ENCODE measurements around the gene VCAN.

Gene VCAN

DNA sequence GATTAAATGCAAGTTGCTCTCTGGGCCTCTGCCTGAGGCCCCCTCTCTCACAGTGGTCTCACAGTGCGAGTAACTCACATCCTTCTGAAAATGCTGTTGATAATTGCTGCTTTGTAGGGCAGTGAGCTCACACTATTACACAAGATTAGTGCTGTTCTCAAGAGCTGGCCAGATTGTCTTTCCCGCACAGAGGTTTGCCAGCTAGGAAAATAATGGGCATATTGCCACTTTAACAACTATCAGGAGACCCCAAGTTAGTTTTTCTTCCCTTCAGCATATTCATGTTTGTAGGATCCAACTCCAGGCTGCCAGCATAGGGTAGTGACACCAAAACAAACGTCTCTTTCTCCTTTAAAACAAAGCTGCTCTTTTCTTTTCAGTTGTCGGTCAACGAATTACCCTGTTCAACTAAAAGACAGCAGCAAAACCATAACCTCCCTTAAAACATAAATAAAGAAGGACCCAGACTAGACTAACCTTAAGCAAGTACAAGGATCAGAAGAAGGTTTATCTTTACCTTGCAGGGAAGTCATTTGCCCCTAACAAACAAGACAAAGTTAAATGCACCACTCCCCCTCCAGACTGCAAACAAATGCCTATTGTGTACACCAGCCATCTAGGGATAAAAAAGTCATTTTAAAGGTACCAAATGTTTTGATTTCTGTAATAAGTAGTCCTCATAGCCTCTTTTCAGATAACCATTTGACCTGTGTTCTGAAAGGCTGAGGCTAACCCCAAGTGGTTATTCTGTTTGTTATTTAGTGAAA lies 91.4 kb downstream of the VCAN start:
- no peak for DNase-seq (ENCODE audit: low read depth in 2 of 2, low spot score in 1 of 2)

DNA sequence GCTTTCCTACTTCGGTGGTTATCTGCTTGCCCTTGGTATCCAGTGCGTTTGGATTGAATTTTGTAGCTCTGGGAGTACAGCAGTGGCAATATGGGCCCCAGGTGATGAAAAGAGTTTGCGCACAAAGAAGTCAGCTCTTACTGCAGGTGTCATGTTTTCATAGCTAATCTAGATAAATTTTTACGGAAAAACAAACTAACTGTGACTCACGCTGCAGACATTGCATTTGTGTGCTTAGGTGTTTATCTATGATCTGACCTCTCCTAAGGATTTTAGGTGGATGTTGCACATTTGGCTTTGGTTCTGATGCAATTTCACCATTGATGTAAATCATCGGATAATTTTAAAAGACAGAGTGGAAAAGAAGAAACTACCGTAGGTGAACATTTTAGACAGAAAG lies 92.1 kb downstream of the VCAN start:
- no peak for DNase-seq (ENCODE audit: low read depth in 2 of 2, low spot score in 1 of 2)

- no peak for DNase-seq (ENCODE audit: low read depth in 2 of 2, low spot score in 1 of 2)
Measured at GRCh38 chr5:83564069-83564749, 92.7 kb downstream of the VCAN start.

- DNase-seq (ENCODE audit: low read depth in 2 of 2, low spot score in 1 of 2): no peak
Measured at GRCh38 chr5:83567741-83568140, 96.2 kb downstream of the VCAN start.

- no peak for DNase-seq (ENCODE audit: low read depth in 2 of 2, low spot score in 1 of 2)
Measured at GRCh38 chr5:83568186-83568585, 96.6 kb downstream of the VCAN start.

- DNase-seq (ENCODE audit: low read depth in 2 of 2, low spot score in 1 of 2): no peak
Measured at GRCh38 chr5:83570916-83571315, 99.4 kb downstream of the VCAN start.

- DNase-seq (ENCODE audit: low read depth in 2 of 2, low spot score in 1 of 2): no peak
Measured at GRCh38 chr5:83572271-83572670, 100.7 kb downstream of the VCAN start.

DNA sequence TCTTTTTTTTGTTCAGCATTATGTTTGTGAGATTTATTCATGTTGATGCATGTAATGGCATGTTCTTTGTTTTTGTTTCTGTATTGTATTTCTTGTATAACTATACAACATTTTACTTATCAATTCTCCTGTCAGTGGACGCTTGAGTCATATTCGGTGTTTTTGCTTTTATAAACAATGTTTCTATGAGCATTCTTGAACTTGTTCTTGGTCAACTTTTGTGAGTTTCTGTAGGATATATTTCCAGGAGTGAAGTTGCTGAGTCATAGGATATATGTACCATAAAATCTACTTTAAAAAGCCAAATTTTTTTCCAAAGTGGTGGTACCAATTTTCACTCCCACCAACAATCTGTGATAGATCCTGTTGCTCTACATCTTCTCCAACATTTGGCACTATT lies 104.8 kb downstream of the VCAN start:
- no peak for DNase-seq (ENCODE audit: low read depth in 2 of 2, low spot score in 1 of 2)

DNA sequence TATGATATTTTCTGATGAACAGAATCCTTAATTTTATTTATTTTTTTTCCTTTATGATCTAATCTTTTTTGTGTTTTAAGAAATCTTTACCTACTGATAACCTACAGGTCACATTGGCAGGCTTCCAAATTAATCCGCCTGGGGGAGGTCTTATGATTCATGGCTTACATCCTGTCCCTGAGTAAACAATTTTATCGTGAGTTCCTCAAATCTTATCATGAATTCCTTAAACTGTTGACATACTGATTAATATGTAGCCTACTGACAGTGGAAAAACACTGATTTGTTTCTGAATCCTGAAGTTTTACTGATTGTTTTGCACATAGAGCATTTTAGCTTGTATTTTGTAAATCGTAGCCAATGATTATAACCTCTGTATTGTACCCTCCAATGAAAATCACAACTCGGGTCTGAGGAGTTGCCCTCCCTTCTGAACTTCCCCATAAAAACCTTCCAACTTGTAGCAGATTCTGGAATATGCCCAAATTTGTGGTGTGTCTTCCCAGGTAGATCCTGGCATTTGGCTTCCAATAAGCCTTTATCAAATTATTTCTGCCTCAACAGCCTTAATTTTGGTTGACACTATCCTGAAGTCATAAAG lies 105.6 kb downstream of the VCAN start:
- no peak for DNase-seq (ENCODE audit: low read depth in 2 of 2, low spot score in 1 of 2)

- DNase-seq (ENCODE audit: low read depth in 2 of 2, low spot score in 1 of 2): no peak
Measured at GRCh38 chr5:83583859-83584258, 112.3 kb downstream of the VCAN start.

DNA sequence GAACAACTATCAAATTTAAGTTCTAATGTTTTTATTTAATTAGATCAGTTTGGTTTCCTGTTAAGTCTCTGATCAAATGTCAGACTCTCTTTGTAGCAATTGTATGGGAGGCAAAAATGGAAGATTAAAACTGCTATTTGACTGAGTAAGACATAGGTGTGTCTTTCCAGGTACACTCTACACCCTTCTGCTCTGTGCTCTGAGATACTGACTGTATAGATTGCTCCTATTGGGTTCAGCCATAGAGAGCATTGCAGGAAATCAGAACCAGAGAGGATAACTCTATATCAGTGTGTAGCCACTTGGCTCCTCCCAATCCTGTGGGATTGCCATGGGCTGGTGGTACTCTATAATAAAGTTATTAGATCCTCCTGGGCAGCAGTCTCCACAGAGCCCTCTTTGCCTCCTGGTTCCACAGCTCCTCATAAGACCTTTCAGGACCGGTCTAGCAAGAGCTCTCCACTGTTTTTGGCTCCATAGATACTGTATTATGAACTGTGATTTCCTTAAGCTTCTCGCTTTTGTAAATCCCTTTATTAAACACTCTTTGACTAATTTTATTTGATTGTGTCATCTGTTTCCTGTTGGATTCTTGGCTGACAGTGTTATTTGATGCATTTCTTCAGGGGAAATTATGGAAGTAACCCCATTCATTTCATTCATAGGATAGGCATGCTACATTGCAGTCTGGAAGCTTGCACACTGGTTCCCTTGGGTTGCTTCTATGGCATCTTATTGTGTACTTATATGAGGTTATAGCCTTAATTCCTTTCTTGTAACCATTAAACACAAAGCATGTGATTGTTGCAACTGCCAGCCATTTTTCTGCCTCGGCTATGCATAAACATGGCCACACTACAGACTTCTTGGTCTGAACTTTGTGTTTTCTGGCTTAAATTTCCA lies 115.6 kb downstream of the VCAN start:
- DNase-seq (ENCODE audit: low read depth in 2 of 2, low spot score in 1 of 2): no peak

DNA sequence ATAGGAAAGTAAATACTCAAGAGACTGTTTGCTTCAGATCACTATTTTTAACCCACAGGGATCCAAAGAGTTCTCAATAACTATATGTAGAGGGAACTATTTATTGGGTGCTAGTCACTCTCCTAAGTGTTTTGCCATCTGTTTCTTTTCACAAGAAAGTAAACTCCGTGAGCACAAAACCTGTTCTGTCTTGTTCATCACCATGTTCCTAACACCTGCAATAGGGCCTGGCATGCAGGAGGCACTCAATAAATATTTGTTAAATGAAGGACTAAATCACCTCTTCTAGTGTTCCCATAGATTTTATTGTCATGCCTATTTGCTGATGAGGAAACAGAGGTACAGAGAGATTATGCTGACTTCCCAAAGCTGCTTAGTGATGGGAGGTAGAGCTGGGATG lies 118.2 kb downstream of the VCAN start:
- no peak for DNase-seq (ENCODE audit: low read depth in 2 of 2, low spot score in 1 of 2)

DNA sequence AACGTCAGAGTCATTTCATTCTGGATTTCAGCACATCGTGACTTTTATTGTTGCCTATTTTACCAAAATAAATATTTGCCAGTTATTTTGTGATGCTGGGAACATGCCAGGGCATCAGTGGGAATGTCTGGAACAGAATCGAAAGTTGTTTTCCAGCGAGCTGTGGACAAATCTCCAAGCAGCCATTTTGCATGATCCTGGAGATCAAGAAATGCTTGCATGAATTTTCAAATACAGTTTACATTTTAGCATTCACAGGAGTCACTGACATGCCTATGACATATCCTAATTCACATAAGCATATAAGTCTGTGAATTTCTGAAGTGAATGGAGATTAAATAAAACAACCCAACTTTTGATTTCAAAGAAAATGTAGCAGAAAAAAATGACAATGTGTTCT lies 119.4 kb downstream of the VCAN start:
- no peak for DNase-seq (ENCODE audit: low read depth in 2 of 2, low spot score in 1 of 2)

DNA sequence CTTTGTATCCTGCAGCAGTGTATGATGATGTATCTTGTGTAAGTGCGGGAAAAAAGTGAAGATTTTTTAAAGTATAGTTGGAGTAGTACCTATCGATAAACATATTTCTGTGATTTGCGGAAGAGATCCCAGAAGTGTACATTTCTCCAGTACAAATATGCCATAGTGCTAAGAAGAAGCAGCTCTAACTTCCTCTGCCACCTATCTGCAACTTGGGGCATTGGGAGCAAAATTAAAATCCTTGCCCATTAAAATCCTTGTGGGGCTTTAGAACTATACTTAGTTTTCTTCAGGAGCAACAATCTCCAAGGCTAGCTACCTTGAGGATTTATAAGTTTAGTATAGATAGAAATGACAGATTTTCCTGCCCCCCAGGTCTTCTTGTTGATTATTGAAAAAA lies 123.7 kb downstream of the VCAN start:
- DNase-seq (ENCODE audit: low read depth in 2 of 2, low spot score in 1 of 2): no peak

- DNase-seq (ENCODE audit: low read depth in 2 of 2, low spot score in 1 of 2): no peak
Measured at GRCh38 chr5:83608122-83608521, 136.6 kb downstream of the VCAN start.

DNA sequence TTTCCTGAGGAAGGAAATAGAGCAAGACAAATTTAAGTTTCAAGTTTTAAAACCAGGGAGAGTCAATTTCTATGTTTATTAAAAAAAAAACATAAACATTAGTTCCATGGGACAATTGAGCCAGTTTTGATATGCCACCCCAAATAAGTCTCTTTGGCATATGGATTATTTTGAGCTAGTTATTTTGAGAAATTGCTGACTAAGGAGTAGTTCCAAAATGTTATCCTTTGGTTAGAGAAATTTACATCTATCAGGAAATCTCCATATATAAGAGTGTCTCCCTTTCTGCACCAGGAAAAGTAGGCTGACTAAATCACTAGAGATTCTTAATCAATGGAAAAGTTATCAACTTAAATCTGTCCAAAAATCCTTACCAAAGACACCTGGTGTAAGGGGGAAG lies 143.3 kb downstream of the VCAN start:
- no peak for DNase-seq (ENCODE audit: low read depth in 2 of 2, low spot score in 1 of 2)

DNA sequence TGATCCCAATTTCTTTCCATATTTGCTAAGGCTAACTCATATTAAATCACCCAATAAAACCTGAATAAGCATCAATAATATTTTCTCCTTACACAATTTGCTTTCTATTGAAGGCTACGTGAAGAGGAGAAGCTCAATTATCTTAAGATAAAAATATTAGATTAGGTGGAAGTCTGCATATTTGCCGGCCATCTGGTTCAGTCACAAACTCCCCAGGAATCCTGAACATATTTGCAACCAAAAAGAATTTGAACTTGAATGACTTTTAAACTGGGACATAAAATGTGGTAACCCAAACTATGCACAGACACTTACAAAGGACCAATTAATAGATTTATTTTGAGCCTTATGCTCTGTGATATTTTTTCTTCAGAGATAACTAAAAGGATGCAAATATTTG lies 156.8 kb downstream of the VCAN start:
- no peak for DNase-seq (ENCODE audit: low read depth in 2 of 2, low spot score in 1 of 2)

Measured in stimulated activated CD8-positive, alpha-beta memory T cell treated with anti-CD3 and anti-CD28 coated beads, Interleukin-4, amount 100 ng/mL, for 1 hour (primary cell).